ENCODE results near the gene DNAJA3.

DNA sequence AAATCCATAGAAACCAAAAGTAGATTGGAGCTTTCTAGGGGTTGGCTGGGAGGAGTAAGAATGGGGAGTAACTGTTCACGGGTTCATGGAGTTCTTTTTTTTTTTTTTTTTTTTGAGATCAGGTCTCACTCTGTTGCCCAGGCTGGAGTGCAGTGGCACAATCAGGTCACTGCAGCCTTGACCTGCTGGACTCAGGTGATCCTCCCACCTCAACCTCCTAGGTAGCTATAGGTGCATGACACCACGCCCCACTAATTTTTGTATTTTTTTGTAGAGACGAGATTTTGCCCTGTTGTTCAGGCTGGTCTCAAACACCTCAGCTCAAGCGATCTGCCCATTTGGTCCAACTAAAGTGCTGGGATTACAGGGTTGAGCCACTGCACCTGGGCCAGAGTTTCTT is 47.2 kb downstream of the DNAJA3 start:
- TF ChIP-seq POLR2A (IDR thresholded peaks at IDR 0.05): no peak
- TF ChIP-seq, protein P1, sequence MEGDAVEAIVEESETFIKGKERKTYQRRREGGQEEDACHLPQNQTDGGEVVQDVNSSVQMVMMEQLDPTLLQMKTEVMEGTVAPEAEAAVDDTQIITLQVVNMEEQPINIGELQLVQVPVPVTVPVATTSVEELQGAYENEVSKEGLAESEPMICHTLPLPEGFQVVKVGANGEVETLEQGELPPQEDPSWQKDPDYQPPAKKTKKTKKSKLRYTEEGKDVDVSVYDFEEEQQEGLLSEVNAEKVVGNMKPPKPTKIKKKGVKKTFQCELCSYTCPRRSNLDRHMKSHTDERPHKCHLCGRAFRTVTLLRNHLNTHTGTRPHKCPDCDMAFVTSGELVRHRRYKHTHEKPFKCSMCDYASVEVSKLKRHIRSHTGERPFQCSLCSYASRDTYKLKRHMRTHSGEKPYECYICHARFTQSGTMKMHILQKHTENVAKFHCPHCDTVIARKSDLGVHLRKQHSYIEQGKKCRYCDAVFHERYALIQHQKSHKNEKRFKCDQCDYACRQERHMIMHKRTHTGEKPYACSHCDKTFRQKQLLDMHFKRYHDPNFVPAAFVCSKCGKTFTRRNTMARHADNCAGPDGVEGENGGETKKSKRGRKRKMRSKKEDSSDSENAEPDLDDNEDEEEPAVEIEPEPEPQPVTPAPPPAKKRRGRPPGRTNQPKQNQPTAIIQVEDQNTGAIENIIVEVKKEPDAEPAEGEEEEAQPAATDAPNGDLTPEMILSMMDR (IDR thresholded peaks at IDR 0.05): no peak

Measured in Peyer's patch (tissue), 4 donors.